T1000 (cell line): Measurements from ENCODE around the gene ZBTB24.
"Not testable (repeated sequence)": the region's sequence is repeated elsewhere in the genome, so short reads cannot be mapped to it uniquely, and the experiment has no call there.

Experiments used
- DNase-seq: peaks from one replicate; lab custom pipeline; 2025; ENCODE audit warnings: mixed read lengths; lab: John Stamatoyannopoulos, UW

Gene ZBTB24

DNA sequence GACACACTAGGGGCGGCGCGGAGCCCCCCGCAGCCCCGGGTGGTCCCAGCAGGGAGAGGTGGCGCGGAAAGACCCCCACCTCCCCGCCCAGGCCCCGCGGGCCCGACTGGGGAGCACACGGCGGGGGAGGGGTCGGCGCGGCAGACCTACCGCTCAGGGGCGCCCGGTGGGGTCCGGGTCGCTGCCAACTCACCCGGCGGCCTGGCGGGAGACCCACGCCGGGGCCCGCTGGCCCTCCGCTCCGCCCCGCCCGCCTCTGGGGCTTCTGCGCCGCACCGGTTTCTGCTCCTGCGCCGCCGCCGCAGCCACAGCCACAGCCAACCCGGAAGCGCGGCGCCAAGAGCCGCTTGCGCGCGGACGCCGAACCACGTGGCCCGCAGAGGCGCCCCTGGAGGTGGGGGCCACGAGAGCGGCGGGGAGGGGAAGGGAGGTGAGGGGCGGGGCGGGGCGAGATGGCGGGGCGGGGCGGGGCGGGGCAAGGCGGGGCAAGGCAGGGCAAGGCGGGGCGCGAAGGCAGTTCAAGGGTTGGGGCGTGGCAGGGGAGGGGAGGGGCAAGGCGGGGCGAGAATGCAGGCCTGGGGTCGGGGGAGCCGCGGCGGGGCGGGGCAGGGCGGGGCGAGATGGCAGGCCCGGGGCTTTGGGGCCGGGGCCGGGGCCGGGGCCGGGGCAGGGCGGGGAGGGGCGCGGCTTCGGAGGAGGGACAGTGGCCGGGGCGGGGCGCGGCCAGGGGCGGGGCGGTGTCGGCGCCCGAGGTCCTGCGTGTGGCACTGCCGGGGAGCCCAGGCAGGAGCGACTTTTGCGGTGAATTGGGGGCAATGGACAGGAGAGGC lies at the start of gene ZBTB24:
ZBTB24 (minus strand) TSS at position 315 of the 830 bp plus-strand sequence. CDS start 1,193 bp downstream, outside the sequence.
- peak; percentile 82 for DNase-seq

DNA sequence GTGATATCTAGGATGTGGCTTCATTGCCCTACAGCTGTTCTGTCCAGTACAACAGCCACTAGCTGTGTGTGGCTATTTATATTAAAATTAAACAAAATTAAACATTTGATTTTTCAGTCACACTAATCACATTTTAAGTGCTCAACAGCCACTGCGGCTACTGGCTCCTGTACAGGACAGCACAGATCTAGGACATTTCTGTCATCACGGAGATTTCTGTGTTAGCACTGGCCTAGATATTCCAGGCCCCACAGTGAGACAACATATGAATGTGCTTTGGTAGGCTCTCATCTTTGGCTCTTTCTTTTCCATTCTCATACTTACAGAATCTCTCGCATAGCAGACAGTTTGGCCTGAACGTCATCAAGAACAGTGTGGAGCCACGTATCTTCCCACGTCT lies 48.4 kb upstream of the ZBTB24 start:
- DNase-seq = no peak

DNA sequence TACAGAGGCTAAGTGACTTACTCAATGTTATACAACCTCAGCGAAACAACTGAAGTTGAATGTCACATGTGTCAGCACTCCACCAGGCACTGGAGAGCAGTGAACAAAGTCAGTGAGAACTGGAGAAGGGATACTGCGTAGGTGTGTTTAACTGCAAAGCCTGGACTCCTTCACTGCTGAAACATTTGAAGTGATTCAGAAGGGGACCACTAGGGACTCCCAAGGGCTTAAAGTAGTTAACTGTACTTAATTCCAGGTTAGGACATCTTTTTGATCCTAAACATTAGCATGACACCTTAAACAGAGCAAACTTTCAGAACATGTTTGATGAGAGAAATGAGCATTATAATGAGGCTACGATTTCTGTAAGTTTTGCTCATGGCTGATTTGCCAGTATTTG lies 45.0 kb upstream of the ZBTB24 start:
- DNase-seq = no peak

DNA sequence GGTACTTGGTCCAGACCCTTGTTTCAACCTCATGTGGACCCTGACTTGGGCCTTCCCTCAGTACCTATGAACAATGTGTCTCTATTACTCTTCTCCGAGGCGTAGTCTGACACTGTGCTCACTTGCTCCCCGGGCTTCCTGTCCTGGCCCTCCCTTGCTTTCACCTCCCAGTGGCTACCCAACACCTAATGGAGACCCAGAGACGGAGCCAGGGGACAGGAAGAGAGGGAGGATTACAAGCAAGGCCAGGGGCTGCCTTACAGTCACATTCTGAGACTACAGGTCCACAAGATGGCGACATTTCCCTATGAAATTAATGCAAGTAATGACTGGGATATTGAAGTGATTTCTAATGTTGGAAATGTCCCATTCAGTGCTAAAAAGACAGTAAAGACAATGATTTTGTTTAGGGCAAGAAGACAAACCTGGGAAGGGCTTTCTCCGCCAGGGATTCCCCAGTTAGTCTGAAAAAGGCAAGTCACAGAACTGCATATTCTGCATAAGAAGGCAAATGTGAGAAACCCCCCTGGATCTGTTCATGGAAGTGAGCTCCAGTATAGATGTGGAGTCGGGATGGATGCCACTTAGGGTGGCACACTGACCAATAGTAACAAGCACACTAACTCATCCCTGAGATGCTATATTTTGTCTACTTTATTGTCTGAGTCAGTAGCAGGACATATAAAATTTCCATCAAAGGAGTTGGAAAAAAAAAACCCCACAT lies 44.0 kb upstream of the ZBTB24 start:
- DNase-seq = no peak

DNA sequence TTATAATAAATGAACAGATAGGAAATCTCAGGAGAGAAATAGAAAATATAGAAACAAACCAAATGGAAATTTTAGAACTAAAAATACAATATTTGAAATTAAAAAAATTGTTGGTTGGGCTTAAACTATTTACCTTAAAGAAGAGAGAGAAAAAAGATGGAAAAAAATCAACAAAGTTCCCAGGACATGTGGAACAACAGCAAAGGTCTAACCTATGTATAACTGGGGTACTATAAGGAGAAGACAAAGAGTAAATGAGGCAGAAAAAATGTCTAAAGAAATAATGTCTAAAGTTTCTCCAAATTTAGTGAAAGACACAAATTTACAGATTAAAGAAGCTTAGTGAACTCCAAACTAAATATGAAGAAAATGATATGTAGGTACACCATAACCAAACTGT lies 41.1 kb upstream of the ZBTB24 start:
- DNase-seq = no peak

DNA sequence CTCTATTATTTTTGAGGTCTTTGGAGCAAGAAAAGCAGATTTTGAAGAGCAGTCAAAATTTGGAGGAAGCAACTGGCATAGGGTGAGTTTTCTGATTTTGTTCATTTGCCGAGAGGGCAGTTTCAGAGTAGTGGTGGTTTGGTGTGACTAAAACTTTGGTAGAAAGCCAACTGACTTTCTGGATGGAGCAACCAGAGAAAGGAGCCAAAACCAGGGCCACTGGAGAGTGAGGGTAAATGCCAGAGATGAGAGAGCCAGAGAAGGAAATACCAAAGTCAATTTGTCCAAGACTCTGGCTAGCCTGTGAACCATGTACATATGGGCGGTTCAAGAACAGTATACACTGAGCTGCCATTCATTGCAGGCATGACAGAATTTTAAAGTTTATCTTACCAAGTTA lies 40.5 kb upstream of the ZBTB24 start:
- no peak for DNase-seq

DNA sequence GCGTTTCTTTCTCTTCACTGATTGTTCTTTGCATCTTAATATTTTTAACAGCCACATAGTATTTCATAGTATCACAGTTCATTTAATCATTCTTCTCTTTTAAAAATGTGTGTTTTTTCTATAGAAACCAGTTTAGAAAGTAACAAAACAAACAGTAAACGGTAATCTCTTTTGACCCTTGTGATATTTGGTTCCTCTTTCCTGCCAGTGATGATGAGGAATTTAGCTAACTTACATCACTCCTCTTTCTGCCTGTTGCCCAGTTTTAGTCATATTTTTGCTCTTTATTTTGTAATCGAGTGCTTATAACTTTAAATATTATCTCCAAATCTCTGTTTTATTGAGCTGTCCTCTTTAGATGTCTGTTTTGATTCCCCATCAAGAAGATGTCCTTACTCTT lies 38.1 kb upstream of the ZBTB24 start:
- DNase-seq = no peak

DNA sequence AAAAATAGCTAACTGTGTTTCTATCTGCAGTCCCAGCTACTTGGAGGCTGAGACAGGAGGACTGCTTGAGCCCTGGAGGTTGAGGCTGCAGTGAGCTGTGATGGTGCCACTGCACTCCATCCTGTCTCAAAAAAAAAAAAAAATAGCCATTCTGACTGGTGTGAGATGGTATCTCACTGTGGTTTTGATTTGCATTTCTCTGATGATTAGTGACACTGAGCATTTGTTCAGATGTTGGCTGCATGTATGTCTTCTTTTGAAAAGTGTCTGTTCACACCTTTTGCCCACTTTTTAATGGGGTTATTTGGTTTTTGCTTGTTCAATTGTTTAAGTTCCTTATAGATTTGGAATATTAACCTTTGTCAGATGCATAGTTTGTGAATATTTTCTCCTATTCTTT lies 36.6 kb upstream of the ZBTB24 start:
- DNase-seq = not testable (repeated sequence)

DNA sequence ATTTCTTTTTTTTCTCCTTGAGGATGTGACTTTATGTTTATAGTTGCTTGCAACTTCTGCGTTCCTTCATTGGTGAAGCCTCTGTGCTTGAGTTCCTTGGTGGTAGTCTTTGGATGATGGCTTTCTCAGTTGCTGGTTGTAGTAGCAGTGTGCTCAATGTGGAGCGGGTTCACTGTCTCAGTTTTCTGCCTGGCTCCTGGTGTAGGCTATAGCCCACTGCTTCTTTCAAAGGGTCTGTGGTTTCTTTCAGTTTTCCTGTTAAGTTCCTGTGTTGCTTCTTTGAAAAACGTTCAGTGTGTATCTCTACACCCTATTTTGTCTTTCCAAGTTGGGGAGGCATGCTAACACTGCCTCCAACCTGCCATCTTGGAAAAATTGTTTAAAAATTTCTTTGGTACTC lies 33.9 kb upstream of the ZBTB24 start:
- no peak for DNase-seq

DNA sequence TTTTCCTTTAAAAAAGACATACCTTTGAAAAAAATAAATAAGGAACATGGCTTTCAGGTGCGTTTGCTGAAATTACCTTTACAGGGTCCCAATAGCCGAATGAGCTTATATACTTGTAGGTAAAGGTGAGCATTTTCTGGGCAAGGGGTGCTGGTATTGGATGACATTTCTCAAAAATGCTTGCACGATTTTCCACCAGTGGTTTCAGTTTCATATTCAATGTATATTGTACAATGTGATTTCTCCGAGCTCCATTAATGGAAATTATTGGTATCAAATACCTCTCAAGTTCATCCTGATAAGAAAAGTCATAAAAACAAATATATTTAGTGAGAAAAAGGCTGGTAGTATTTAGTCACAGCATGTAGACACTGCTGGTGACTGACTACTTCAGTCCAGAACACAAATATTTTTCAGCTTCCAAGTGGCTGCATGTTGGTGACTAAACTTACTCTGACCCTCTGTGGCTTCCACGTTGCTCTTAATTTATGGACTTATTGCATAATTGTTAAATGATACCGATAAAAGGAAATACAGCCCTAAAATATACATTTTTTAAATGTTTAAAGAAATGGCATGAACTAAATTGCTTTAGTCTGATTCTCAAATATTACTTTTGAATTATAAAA lies 32.9 kb upstream of the ZBTB24 start:
- no peak for DNase-seq

DNA sequence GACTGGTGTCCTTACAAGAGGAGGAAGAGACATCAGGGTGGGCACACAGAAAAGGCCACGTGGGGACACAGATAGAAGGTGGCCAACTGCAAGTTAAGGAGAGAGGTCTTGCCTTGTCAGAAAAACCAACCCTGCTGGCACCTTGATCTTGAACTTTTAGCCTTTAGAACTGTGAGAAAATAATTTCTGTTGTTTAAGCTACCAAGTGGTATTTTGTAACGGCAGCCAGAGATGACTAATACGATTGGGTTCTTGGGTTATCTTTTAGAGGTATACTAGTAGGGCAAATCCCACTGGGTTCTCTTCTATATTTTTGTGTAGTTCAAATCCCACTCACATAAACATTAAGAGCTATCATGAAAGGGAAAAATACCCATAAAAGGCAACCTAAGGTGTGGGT lies 31.9 kb upstream of the ZBTB24 start:
- no peak for DNase-seq

DNA sequence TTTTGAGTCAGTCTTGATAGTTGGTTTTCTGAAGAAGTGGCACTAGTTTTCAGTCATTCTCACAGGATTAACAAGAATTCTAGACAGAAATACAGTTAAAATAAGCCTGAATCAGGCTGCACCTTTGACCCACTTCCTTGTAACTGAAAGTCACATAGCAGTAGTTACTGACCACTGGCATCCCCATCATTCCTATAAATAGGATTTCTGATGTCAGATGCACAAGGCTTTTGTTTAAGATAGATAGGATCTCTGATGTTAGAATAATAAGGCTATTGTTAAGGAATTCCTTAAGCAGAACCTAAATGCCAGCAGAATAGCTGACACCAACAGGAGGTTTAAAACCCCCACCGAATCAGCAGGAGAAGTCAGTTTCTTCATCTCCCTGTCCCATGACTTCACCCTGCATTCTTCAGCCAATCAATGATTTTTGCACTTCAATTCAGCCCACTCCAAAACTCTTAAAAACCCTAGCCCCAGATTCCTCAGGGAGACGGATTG lies 30.6 kb upstream of the ZBTB24 start:
- DNase-seq = no peak

DNA sequence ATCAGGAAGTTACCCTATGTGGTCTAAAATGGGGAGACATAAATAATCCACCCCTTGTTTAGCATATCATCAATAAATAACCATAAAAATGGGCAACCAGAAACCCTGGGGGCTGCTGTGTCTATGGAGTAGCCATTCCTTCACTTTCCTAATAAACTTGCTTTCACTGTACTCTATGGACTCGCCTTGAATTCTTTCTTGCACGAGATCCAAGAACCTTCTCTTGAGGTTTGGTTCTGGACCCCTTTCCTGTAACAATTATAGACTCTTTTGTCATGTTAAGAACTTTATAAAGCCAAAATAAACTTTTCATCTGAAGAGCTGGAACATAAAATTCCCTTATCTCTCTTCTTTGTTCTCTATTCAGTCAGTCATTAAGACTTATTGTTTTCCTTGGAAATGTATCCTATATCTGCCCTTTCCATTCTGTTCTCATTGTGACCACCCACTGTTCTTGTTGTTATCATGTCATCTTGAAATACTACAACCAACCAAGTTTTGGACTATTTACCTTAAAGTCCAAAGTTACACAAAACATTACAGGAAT lies 29.3 kb upstream of the ZBTB24 start:
- DNase-seq = no peak

DNA sequence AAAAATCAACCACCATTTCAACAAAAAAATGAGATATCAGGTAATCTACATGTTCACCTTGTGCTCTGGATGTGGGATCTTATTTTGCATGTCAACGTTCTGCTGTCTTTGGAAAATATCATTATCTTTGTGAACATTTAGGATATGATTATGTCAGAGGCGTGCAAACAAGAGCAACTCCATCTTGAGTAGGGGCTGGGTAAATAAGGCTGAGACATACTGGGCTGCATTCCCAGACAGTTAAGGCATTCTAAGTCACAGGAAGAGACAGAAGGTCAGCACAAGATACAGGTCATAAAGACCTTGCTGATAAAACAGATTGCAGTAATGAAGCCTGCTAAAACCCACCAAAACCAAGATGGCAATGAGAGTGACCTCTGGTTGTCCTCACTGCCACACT lies 28.8 kb upstream of the ZBTB24 start:
- no peak for DNase-seq

DNA sequence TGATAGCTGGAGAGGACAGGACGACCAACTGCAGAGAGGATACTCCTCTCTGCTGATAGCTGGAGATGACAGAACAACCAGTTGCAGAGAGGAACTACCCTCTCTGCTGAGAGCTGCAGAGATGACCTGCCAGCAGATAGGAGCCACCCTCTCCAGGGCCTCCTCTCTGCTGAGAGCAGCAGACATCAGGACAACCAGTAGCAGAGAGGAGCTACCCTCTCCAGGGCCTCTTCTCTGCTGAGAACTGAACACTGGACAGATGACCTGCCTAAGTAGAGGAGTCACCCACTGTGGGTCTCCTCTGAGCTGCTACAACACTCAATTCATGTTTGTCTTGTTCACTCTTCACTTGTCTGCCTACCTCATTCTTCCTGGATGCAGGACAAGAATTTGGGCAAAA lies 27.3 kb upstream of the ZBTB24 start:
- DNase-seq = no peak

DNA sequence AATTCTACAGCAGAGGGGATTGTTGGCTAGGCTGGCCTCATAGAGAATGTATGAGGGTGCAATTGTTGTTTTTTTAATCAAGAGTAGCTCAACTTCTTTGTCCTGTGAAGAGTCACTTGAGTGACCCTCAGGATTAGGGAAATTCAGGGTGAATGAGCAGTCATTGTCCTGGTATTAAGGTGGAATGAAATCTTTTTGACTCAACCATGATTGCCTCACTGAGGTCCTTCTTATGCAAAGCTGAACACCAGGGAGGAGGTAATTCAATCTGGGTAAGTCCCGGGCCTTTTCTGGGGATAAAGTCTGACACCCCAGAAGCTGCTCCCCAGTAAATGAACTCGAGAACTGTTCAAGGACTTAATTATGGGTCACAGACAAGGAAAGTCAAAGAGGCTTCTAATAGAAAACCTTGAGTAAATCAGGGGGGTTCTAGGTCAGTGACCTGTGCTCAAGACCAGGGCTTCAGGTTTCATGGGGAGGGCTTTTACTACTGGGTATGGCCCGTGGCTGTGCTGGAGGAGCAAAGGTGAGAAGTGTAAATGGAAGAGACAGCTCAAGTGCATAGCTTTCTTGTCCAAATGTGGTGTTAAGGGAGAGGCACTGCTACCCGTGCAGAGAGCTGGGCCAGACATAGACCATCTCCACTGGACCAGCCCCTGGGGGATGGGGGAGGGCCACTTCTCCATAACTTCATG lies 25.3 kb upstream of the ZBTB24 start:
- no peak for DNase-seq

DNA sequence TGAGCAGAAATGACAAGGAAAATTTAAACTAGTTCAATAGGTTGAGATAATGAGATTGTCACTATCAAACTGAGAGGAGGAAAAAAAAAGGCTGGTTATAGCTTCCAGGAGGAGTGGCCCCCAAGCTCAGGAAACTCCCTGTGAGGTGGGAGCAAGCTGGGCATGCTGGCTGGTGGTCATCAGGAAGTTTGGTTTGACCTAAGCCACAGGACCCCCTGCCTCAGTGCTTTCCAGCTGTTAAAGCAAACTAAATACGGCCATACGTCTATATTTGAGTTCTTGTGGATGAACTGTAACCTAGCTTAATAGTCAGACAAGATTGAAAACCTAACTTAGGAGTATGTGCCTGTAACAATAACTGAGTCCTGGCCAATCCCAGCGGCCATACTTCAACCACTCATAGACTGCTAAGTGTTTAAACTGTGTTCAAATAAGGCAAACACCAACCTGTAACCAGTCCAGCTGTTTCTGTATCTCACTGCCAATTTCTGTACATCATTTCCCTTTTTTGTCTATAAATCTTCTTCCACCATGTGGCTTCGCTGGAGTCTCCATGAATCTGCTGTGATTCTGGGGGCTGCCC lies 24.6 kb upstream of the ZBTB24 start:
- no peak for DNase-seq

DNA sequence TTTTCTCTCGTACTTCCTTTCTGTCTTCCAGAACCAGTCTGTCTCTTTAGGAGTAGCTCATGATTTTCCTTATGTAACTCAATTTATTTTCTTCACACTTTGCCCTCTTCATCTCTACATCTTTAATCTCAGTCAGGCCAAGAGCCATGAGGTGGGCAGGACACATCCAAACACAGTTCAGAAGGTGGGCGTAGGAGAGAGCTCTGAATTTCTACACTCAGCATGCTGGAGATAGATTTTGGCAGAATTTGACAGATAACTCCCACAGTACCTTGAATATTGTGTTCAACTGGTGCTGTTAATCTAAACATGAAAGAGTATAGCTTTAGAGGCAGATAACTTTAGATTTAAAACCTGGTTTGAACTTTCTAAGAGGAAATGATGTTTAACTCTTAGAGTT lies 23.8 kb upstream of the ZBTB24 start:
- no peak for DNase-seq

DNA sequence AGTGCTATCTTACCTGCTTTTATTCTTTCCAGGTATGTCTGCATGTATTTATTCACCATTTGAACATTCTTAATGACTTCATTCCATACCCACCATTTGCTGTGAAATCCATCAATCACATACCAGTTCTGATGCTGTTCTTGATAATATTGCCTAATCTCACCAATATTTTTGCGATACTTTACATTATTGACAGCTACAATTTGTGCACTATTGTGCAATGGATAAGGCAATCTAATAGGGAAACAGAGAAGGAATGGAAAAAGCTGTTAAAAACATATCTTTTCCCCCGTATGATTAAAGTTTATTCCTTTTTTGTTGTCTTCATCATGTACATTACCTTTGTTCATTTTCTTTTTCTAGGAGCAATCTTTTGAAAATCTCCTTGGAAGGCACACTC lies 23.3 kb upstream of the ZBTB24 start:
- no peak for DNase-seq

DNA sequence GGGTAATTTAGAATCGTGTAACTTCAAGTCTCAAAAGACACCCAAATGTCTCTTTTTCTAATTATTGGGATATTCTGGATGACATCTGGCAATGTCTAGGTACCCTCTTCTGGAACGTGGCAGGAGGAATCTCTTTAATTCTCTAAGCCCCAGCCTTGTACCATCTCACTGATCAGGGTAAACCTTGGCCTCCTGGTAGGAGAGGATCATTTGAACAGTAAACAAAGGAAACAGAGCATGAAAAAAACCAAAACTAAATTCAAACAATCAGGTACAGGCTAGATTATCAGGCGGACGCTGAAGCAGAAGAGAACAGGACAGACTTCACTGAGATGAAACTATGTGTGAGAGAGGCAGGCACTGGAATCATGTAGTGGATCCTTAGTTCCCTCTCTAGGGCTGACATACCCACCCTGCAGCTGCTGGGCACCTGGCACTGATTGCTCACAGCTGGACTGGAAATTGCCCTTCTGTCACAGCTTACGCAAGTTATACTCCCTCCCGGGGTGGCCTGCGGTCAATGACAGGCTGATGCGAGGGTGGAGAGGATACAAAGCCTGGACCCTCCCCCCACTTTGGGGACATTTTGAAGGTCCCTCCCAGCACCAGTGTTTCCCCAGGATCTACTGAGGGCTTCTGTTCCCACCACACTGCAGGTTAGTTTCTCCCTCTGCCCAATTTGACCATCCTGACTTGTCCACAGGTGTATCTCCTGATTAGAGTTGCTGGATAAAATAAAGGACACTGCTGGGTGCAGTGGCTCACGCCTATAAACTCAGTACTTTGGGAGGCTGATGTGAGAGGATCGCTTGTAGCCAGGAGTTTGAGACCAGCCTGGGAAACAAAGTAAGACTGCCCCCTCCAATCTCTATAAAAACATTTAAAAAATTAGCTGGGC lies 20.6 kb upstream of the ZBTB24 start:
- DNase-seq = no peak

DNA sequence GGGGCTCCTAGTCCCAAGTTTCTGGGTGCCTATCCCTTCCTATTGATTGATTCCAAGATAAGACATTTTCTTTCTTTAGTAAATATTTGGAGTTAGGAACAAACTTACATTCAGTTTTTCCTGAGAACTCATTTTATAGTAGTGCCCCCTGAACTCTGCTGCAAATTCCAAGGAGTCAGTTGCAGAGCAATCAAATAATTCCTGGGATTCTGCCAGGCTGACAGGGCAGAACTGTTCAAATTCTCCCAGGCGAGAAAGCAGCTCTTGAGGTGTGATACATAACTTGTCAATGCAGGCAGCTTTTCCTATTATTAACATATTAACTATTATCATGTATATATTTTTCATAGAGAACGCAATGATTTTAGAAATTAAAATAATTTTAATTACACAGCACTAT lies 15.9 kb upstream of the ZBTB24 start:
- DNase-seq = no peak
